Body of pancreas (tissue), 4 donors: ENCODE measurements around the gene RASL11A.

Source experiments
- CTCF ChIP-seq, 7 experiments: fragments of 450-650 bp in 4 of 7; fragments of 200-600 bp in 3 of 7; sonication (generic) in 3 of 7; IDR thresholded peaks; one replicate each; pipeline ENCODE4 v1.5.1; 2016 to 2019; ENCODE audit warnings: antibody characterized with exemption in 7 of 7
- POLR2A ChIP-seq, 3 donors: fragments of 450-650 bp; IDR thresholded peaks; one replicate each; pipeline ENCODE4 v1.6.1; 2016; ENCODE audit warnings: antibody characterized with exemption in 3 of 3, mild to moderate bottlenecking in 2 of 3

- no peak for TF ChIP-seq CTCF (IDR thresholded peaks at IDR 0.05)
- TF ChIP-seq POLR2A (IDR thresholded peaks at IDR 0.05), result no peak
These were observed 11.8 kb upstream of the RASL11A start for GRCh38 chr13:27258637-27259386.
